ENCODE data around the gene TNNT3. TPM values are rescaled to one million over a fixed set of nuclear protein-coding genes. Genes with fewer than 3 reads are reported as not detected.

Gene TNNT3
- total and polyA plus RNA-seq, 2 donors from 2014 or later = 0.60 TPM; not detected in 1

- no peak overlapping the region for H3K9ac ChIP-seq (ENCODE audit: low read length in 3 of 3)
- FAIRE-seq = no peak
- no peak for DNase-seq
Measured at GRCh38 chr11:1930462-1930830, 10.9 kb downstream of the TNNT3 start.

DNA sequence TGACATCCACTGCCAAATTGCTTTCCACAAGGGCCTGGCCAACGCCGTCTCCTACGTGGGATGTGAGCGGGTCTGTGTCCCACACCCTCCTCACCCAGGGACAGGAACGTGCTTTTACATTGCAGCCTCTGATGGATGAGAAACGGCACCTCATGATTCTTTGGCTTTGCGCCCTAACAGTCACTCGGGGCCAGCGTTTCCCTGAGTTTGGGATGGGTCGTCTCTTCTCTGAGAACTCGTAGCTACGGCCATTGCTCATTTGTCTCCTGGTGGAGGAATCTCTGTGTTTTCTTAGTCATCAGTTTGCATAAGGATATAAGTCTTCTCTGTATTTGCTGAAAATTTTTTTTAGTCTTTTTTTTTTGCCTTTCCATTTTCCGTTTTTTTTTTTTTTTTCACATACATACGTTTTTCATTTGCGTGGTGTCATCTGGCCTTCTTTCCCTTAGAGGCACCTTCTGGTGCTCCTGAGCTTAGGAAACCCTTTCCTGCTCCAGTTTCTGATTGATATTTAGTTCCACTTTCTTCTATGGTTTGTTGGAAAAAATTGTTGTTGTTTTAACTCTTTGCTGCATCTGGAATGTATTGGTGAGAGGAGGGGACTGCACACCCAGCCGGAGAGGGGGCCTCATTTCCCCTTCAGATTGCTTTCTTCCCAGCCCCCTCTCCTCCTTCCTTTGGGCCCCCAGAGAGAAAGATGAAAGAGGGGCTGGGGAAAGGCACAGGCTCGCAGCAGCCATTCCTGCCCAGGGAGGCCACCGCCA is 12.0 kb downstream of the TNNT3 start:
- DNase-seq (peak in 3 of 5 donors; percentile 33 to 72 (median 65)), FAIRE-seq (no peak)

More at GRCh38 chr11:1930462-1930830, 10.9 kb downstream of the TNNT3 start:
- no peak for TF ChIP-seq CTCF (IDR thresholded peaks at IDR 0.05; ENCODE audit: borderline replicate concordance, extremely low read depth, insufficient read depth)
- Histone ChIP-seq H3K36me3 (ENCODE audit: control insufficient read depth in 2 of 3, insufficient read depth in 3 of 3, low read length in 3 of 3) (no peaks in the 10 kb centered on the region), H3K27me3 (ENCODE audit: control insufficient read depth, insufficient read depth, low read length) (no peaks in the 10 kb centered on the region), H3K27ac (ENCODE audit: low read depth in 2 of 2, low read length in 2 of 2) (no peak overlapping the region), H3K9me3 (ENCODE audit: control insufficient read depth in 2 of 3, insufficient read depth in 1 of 3, low read length in 3 of 3) (no peaks in the 10 kb centered on the region), H3K4me3 (ENCODE audit: low read length in 3 of 3) (no peak overlapping the region), H3K4me1 (ENCODE audit: control insufficient read depth in 2 of 3, insufficient read depth in 2 of 3, low read depth in 1 of 3, low read length in 3 of 3) (no peaks in the 10 kb centered on the region)
- intact Hi-C loops (cut with DNase I) = no loop called here

DNA sequence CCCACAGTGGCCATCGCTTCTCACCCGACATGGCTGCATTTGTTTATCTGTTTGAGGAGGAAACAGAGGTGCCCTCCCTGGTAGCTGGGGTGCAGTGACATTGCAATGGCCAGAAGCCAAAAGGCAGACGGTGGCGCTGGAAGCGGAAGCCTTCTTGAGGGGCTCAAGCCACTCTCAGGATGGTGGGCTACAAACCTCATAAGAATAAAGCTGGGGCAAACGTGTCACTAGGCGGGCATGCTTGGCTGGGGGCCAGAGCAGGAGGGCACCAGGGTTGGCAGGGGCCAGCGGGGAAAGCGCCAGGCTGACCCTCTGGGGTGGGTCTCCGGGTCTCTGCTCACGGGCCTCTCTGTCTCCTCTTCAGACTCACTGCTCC is 12.6 kb downstream of the TNNT3 start:
- no peaks in the 10 kb centered on the region for H3K27me3 ChIP-seq (ENCODE audit: control insufficient read depth, insufficient read depth, low read length)
- FAIRE-seq (no peak), DNase-seq (peak in 1 of 5 donors; percentile 66)
- H3K9me3 ChIP-seq (ENCODE audit: control insufficient read depth in 2 of 3, insufficient read depth in 1 of 3, low read length in 3 of 3) = no peaks in the 10 kb centered on the region
- H3K4me3 ChIP-seq (ENCODE audit: low read length in 3 of 3) = no peak overlapping the region
- intact Hi-C loops (cut with DNase I) = no loop called here
- H3K4me1 ChIP-seq (ENCODE audit: control insufficient read depth in 2 of 3, insufficient read depth in 2 of 3, low read depth in 1 of 3, low read length in 3 of 3) = no peaks in the 10 kb centered on the region
- no peak overlapping the region for H3K27ac ChIP-seq (ENCODE audit: low read depth in 2 of 2, low read length in 2 of 2)
- no peaks in the 10 kb centered on the region for H3K36me3 ChIP-seq (ENCODE audit: control insufficient read depth in 2 of 3, insufficient read depth in 3 of 3, low read length in 3 of 3)
- no peak overlapping the region for H3K9ac ChIP-seq (ENCODE audit: low read length in 3 of 3)
- TF ChIP-seq CTCF (IDR thresholded peaks at IDR 0.05; ENCODE audit: borderline replicate concordance, extremely low read depth, insufficient read depth) = no peak

More for the DNA sequence above, 12.0 kb downstream of the TNNT3 start:
- Histone ChIP-seq H3K9me3 (ENCODE audit: control insufficient read depth in 2 of 3, insufficient read depth in 1 of 3, low read length in 3 of 3) (no peaks in the 10 kb centered on the region), H3K4me1 (ENCODE audit: control insufficient read depth in 2 of 3, insufficient read depth in 2 of 3, low read depth in 1 of 3, low read length in 3 of 3) (no peaks in the 10 kb centered on the region), H3K9ac (ENCODE audit: low read length in 3 of 3) (no peak overlapping the region), H3K27me3 (ENCODE audit: control insufficient read depth, insufficient read depth, low read length) (no peaks in the 10 kb centered on the region), H3K27ac (ENCODE audit: low read depth in 2 of 2, low read length in 2 of 2) (no peak overlapping the region), H3K36me3 (ENCODE audit: control insufficient read depth in 2 of 3, insufficient read depth in 3 of 3, low read length in 3 of 3) (no peaks in the 10 kb centered on the region), H3K4me3 (ENCODE audit: low read length in 3 of 3) (no peak overlapping the region)
- TF ChIP-seq CTCF (IDR thresholded peaks at IDR 0.05; ENCODE audit: borderline replicate concordance, extremely low read depth, insufficient read depth) = no peak
- intact Hi-C loops (cut with DNase I) = no loop called here

All from kidney (tissue), 14 donors.